Pulmonary artery endothelial cell (primary cell): Measurements from ENCODE around the gene NFYC. TPM values are rescaled to one million over a fixed set of nuclear protein-coding genes. Genes with fewer than 3 reads are reported as not detected.

Source experiments
- DNase-seq: peaks from one replicate; pipeline ENCODE4 v3.0.0-alpha.2; 2011; ENCODE audit warnings: low read depth, low spot score
- total RNA-seq: library from RNA; depleted of rRNA; stranded (reverse); fragments of >200 nt; gene quantifications from 2 replicates; pipeline ENCODE4 v1.2.3, GENCODE V29; 2014

NFYC gene
- total RNA-seq, 1 donor from 2014 or later: 15.0 TPM

GRCh38 chr1:40796939-40797667, 105.6 kb downstream of the NFYC start:
- DNase-seq: no peak

- DNase-seq: no peak
Measured at GRCh38 chr1:40797668-40798010, 106.1 kb downstream of the NFYC start.

- no peak for DNase-seq
Measured at GRCh38 chr1:40798366-40799281, 107.1 kb downstream of the NFYC start.

- no peak for DNase-seq
Measured at GRCh38 chr1:40799351-40799867, 107.9 kb downstream of the NFYC start.

GRCh38 chr1:40801742-40802077, 110.2 kb downstream of the NFYC start:
- DNase-seq: no peak

- peak; percentile 19 for DNase-seq
Measured at GRCh38 chr1:40802078-40802741, 110.7 kb downstream of the NFYC start.

- no peak for DNase-seq
Measured at GRCh38 chr1:40802742-40803113, 111.2 kb downstream of the NFYC start.

- DNase-seq: no peak
Measured at GRCh38 chr1:40803447-40803846, 111.9 kb downstream of the NFYC start.

- DNase-seq: no peak
Measured at GRCh38 chr1:40803902-40804301, 112.4 kb downstream of the NFYC start.

GRCh38 chr1:40806240-40806639, 114.7 kb downstream of the NFYC start:
- no peak for DNase-seq

- DNase-seq: no peak
Measured at GRCh38 chr1:40806731-40807695, 115.5 kb downstream of the NFYC start.

GRCh38 chr1:40808002-40808401, 116.5 kb downstream of the NFYC start:
- DNase-seq: no peak

- DNase-seq: no peak
Measured at GRCh38 chr1:40808444-40808843, 116.9 kb downstream of the NFYC start.

GRCh38 chr1:40808909-40809308, 117.4 kb downstream of the NFYC start:
- DNase-seq: no peak

- DNase-seq: no peak
Measured at GRCh38 chr1:40810927-40811326, 119.4 kb downstream of the NFYC start.

- no peak for DNase-seq
Measured at GRCh38 chr1:40815420-40815819, 123.9 kb downstream of the NFYC start.

GRCh38 chr1:40817791-40818263, 126.3 kb downstream of the NFYC start:
- no peak for DNase-seq

GRCh38 chr1:40818264-40818961, 126.9 kb downstream of the NFYC start:
- DNase-seq: no peak

- DNase-seq: no peak
Measured at GRCh38 chr1:40819101-40819500, 127.6 kb downstream of the NFYC start.

- DNase-seq: no peak
Measured at GRCh38 chr1:40820251-40820797, 128.8 kb downstream of the NFYC start.
